ENCODE measurements around the gene MPDU1.

DNA sequence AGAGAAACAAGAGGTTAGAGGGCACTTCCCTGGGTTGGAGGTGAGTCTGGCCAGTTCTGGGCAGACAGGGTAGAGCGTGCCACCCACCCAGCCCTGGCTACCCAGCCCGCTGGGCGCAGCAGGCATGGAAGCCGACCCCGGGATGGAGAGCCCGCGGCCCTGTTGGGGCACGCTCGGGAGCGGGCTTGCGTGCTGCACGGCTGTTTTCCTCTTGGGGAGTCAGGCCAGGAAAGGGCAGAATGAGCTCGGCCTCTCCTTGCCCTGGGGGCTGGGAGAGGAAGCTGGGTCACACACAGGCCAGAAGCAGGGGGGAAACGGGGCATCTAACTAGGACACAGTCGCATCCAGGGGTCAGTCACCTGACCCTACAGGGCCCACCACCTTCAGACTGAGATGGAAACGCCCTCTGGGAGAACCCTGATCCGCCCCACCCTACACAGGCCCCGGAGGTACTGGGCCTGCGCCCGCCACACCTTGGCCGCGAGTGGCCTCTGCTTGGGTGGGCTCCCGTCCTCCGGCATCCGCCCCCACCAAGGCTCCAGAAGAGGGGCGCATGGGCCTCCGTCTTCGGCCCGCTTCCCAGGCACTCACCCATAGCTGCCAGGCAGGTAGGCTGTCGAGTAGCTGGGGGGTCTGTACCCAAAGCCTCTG is 5.0 kb downstream of the MPDU1 start:
- TF ChIP-seq, protein P1, sequence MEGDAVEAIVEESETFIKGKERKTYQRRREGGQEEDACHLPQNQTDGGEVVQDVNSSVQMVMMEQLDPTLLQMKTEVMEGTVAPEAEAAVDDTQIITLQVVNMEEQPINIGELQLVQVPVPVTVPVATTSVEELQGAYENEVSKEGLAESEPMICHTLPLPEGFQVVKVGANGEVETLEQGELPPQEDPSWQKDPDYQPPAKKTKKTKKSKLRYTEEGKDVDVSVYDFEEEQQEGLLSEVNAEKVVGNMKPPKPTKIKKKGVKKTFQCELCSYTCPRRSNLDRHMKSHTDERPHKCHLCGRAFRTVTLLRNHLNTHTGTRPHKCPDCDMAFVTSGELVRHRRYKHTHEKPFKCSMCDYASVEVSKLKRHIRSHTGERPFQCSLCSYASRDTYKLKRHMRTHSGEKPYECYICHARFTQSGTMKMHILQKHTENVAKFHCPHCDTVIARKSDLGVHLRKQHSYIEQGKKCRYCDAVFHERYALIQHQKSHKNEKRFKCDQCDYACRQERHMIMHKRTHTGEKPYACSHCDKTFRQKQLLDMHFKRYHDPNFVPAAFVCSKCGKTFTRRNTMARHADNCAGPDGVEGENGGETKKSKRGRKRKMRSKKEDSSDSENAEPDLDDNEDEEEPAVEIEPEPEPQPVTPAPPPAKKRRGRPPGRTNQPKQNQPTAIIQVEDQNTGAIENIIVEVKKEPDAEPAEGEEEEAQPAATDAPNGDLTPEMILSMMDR (IDR thresholded peaks at IDR 0.05) = no peak
- TF ChIP-seq POLR2A (IDR thresholded peaks at IDR 0.05) = no peak

Measured in Peyer's patch (tissue), 4 donors.